Measurements from ENCODE around the gene ZNF497. TPM values are rescaled to one million over a fixed set of nuclear protein-coding genes. Genes with fewer than 3 reads are reported as not detected.

Gene ZNF497
- total RNA-seq, 1 donor from 2014 or later, result 2.5 TPM

DNA sequence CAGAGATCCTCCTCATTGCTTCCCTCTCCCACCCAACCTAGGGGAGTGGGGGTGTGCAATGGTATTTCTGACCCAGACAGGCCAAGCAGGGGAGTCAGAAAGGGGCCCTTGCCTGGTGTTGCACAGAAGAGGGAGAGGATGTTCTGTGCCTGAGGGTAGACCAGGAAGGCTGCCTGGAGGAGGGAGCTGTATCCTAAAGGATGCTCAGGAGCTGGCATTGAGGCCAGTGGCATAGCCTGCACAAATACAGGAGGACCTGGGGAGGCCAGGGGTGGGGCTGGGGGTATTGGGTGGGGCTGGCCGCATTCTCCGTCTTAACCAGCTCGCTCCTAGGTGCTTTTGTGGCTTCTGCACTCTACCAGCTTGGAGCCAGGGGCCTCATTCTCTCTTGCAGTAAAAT, 37.4 kb upstream of the ZNF497 start:
- no peaks in the 10 kb centered on the region for H3K9me3 ChIP-seq
- H3K27ac ChIP-seq, result no peak overlapping the region
- no peak overlapping the region for H3K4me3 ChIP-seq
- H3K36me3 ChIP-seq, result peaks cover 4% of the 10 kb centered on the region
- H3K4me1 ChIP-seq, result peaks cover 16% of the 10 kb centered on the region
- ATAC-seq, result no peak
- peaks cover 18% of the 10 kb centered on the region for H3K27me3 ChIP-seq (ENCODE audit: low read depth)
- TF ChIP-seq, protein P1, sequence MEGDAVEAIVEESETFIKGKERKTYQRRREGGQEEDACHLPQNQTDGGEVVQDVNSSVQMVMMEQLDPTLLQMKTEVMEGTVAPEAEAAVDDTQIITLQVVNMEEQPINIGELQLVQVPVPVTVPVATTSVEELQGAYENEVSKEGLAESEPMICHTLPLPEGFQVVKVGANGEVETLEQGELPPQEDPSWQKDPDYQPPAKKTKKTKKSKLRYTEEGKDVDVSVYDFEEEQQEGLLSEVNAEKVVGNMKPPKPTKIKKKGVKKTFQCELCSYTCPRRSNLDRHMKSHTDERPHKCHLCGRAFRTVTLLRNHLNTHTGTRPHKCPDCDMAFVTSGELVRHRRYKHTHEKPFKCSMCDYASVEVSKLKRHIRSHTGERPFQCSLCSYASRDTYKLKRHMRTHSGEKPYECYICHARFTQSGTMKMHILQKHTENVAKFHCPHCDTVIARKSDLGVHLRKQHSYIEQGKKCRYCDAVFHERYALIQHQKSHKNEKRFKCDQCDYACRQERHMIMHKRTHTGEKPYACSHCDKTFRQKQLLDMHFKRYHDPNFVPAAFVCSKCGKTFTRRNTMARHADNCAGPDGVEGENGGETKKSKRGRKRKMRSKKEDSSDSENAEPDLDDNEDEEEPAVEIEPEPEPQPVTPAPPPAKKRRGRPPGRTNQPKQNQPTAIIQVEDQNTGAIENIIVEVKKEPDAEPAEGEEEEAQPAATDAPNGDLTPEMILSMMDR (IDR thresholded peaks at IDR 0.05), result no peak
- no peak for DNase-seq
- intact Hi-C loops (cut with DNase I), result no loop called here

DNA sequence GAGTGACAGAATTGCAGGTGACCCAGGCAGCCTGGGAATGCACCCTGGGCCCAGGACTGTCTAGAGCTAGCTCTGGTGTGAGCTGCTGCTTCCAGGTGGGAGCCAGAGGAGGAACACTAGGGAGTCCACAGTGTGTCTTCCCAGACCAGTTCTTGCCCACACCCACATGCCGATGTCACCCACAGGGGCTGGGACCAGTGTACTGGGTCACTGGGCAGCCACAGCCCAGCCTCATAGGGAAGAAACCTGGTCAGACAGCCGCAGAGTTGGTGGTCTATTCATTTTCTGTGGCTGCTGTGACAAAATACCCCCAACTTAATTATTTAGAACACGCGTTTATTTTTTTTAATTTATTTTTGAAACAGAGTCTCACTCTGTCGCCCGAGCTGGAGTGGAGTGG, 36.0 kb upstream of the ZNF497 start:
- DNase-seq (no peak), ATAC-seq (no peak)
- Histone ChIP-seq H3K9me3 (no peaks in the 10 kb centered on the region), H3K36me3 (peaks cover 18% of the 10 kb centered on the region), H3K27ac (no peak overlapping the region), H3K27me3 (ENCODE audit: low read depth) (peaks cover 18% of the 10 kb centered on the region), H3K4me1 (peaks cover 16% of the 10 kb centered on the region), H3K4me3 (no peak overlapping the region)
- intact Hi-C loops (cut with DNase I), result no loop called here
- TF ChIP-seq, protein P1 (IDR thresholded peaks at IDR 0.05), result no peak

DNA sequence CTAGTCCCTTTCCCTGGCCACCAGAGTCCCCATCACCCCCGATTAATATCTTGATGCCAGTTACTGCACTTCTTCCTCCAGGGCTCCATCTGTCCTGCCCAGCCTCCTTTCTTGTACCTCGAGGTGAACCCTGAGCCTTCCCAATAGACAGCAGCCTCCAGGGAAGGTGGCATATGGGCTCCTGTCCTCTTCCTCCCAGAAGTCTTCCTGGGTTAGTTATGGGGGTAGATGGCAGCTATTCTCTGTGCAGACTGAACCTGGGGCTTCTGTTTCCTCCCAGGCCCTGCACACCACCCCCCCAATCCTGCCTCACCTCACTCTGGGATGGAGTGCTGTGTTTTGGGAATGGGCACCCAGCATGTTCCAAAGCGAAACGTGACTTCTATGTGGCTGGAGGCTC, 35.5 kb upstream of the ZNF497 start:
- intact Hi-C loops (cut with DNase I), result no loop called here
- DNase-seq, result no peak

DNA sequence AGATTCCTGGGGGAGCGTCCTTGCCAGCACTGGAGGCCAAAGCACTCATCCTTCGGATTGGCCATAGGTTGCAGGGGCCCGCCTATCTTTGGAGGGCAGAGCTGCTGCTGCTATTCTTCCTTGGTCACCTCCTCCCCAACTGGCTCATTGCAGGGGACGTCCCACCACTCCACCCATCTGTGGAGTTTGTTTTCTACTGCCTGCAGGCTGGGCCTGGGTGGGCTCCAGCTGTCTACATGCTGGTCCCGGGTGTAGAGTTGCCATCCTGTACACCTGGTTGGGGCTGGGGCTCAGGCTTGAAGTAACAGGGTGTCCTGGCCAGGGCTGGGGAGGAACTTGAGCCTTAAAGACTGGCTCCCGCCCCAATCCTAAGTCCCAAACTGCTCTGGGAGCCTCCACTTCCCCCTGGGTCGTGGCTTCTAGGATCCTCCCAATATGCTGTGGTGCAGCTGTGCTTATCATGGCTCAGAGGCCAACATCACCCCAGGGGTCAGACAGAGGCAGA, 35.0 kb upstream of the ZNF497 start:
- DNase-seq, result no peak
- TF ChIP-seq, protein P1 (IDR thresholded peaks at IDR 0.05), result no peak
- intact Hi-C loops (cut with DNase I), result no loop called here

More for the DNA sequence above, 35.5 kb upstream of the ZNF497 start:
- Histone ChIP-seq H3K9me3 (no peaks in the 10 kb centered on the region), H3K4me1 (peaks cover 16% of the 10 kb centered on the region), H3K27me3 (ENCODE audit: low read depth) (peaks cover 18% of the 10 kb centered on the region), H3K4me3 (no peak overlapping the region), H3K27ac (no peak overlapping the region), H3K36me3 (peaks cover 22% of the 10 kb centered on the region)
- ATAC-seq, result no peak
- TF ChIP-seq, protein P1 (IDR thresholded peaks at IDR 0.05), result no peak

DNA sequence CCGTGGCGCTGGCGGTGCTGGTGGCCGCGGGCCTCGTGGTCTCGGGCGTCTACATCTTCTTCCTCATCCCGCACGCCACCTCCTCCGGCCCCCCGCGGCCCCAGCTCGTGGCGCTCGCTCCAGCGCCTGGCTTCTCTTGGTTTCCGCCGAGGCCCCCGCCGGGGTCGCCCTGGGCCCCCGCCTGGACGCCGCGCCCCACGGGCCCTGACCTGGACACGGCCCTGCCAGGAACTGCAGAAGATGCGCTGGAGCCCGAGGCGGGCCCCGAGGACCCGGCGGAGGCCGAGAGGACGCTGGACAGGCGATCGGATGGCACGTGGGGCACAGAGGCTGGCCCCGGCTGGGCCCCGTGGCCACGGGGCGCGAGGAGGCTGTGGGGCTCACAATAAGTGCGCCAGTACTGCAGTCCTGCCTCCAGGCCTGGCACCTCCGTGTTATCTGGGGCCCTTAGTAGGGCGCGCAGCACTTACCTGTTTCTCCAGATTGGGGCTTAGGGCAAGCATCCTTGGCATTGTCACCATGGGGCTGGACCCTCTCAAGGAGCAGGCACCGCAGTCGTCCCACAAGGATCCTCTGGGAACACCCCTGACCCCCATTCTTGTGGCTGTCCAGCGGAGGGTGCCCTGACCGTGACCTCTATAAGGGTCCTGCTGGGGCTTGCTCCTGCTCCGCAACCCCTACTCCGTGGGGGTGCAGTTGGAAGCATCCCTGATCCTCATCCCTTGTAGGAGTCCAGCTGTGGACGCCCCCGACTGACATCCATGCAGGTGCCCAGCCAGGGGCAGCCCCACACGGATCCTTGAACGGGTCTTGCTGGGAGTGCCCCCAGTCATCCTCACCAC, 34.4 kb upstream of the ZNF497 start:
- intact Hi-C loops (cut with DNase I), result no loop called here
- H3K27me3 ChIP-seq (ENCODE audit: low read depth), result peaks cover 18% of the 10 kb centered on the region
- no peak for ATAC-seq
- H3K4me1 ChIP-seq, result peaks cover 12% of the 10 kb centered on the region
- H3K27ac ChIP-seq, result no peak overlapping the region
- TF ChIP-seq, protein P1 (IDR thresholded peaks at IDR 0.05), result no peak
- DNase-seq, result no peak
- H3K36me3 ChIP-seq, result peaks cover 33% of the 10 kb centered on the region
- H3K9me3 ChIP-seq, result no peaks in the 10 kb centered on the region
- H3K4me3 ChIP-seq, result no peak overlapping the region

More for the DNA sequence above, 35.0 kb upstream of the ZNF497 start:
- no peak overlapping the region for H3K4me3 ChIP-seq
- H3K27me3 ChIP-seq (ENCODE audit: low read depth), result peaks cover 18% of the 10 kb centered on the region
- no peaks in the 10 kb centered on the region for H3K9me3 ChIP-seq
- no peak overlapping the region for H3K27ac ChIP-seq
- ATAC-seq, result no peak
- peaks cover 16% of the 10 kb centered on the region for H3K4me1 ChIP-seq
- H3K36me3 ChIP-seq, result peaks cover 27% of the 10 kb centered on the region

Measured in lower lobe of right lung (tissue), 2 donors.